ENCODE results near the gene GABRR2. TPM values are rescaled to one million over a fixed set of nuclear protein-coding genes. Genes with fewer than 3 reads are reported as not detected.

Gene GABRR2
- total RNA-seq, 4 donors from 2014 or later, result 0.26 to 1.7 (median 0.95) TPM; not detected in 1

- intact Hi-C loops (cut with DNase I; ENCODE audit: low total_unique reads), result no loop called here
- no peaks in the 10 kb centered on the region for H3K27me3 ChIP-seq
- no peak overlapping the region for H3K27ac ChIP-seq
- H3K4me1 ChIP-seq, result peaks cover 0 to 3% of the 10 kb centered on the region in 2 donors
- no peaks in the 10 kb centered on the region for H3K36me3 ChIP-seq
- H3K9me3 ChIP-seq, result no peaks in the 10 kb centered on the region
- TF ChIP-seq CTCF (IDR thresholded peaks at IDR 0.05) (no peak), POLR2A (IDR thresholded peaks at IDR 0.05) (no peak)
- no peak overlapping the region for H3K4me3 ChIP-seq
- DNase-seq, result no peak
These were observed 33.3 kb upstream of the GABRR2 start for GRCh38 chr6:89348372-89348771.

- intact Hi-C loops (cut with DNase I; ENCODE audit: low total_unique reads), result no loop called here
- DNase-seq, result no peak
These were observed 32.7 kb upstream of the GABRR2 start for GRCh38 chr6:89347825-89348224.

GRCh38 chr6:89346433-89346832 lies 31.3 kb upstream of the GABRR2 start:
- Histone ChIP-seq H3K9me3 (no peaks in the 10 kb centered on the region), H3K27ac (no peak overlapping the region), H3K4me1 (no peaks in the 10 kb centered on the region), H3K4me3 (no peak overlapping the region), H3K27me3 (no peaks in the 10 kb centered on the region), H3K36me3 (no peaks in the 10 kb centered on the region)
- no peak for TF ChIP-seq POLR2A (IDR thresholded peaks at IDR 0.05)
- intact Hi-C loops (cut with DNase I; ENCODE audit: low total_unique reads), result no loop called here
- DNase-seq, result no peak

More at GRCh38 chr6:89347825-89348224, 32.7 kb upstream of the GABRR2 start:
- H3K9me3 ChIP-seq, result no peaks in the 10 kb centered on the region
- no peak overlapping the region for H3K27ac ChIP-seq
- TF ChIP-seq CTCF (IDR thresholded peaks at IDR 0.05), result no peak
- TF ChIP-seq POLR2A (IDR thresholded peaks at IDR 0.05), result no peak
- no peaks in the 10 kb centered on the region for H3K4me1 ChIP-seq
- no peaks in the 10 kb centered on the region for H3K27me3 ChIP-seq
- no peaks in the 10 kb centered on the region for H3K36me3 ChIP-seq
- H3K4me3 ChIP-seq, result no peak overlapping the region

GRCh38 chr6:89339565-89339964 lies 24.5 kb upstream of the GABRR2 start:
- Histone ChIP-seq H3K4me1 (no peaks in the 10 kb centered on the region), H3K27me3 (no peaks in the 10 kb centered on the region), H3K36me3 (no peaks in the 10 kb centered on the region), H3K9me3 (no peaks in the 10 kb centered on the region), H3K27ac (no peak overlapping the region), H3K4me3 (no peak overlapping the region)
- TF ChIP-seq POLR2A (IDR thresholded peaks at IDR 0.05) (no peak), CTCF (IDR thresholded peaks at IDR 0.05) (no peak)
- no peak for DNase-seq
- intact Hi-C loops (cut with DNase I; ENCODE audit: low total_unique reads), result no loop called here

GRCh38 chr6:89335164-89335563 lies 20.1 kb upstream of the GABRR2 start:
- Histone ChIP-seq H3K4me3 (no peak overlapping the region), H3K4me1 (no peaks in the 10 kb centered on the region), H3K27me3 (no peaks in the 10 kb centered on the region), H3K36me3 (no peaks in the 10 kb centered on the region), H3K27ac (no peak overlapping the region), H3K9me3 (no peaks in the 10 kb centered on the region)
- TF ChIP-seq POLR2A (IDR thresholded peaks at IDR 0.05) (no peak), CTCF (IDR thresholded peaks at IDR 0.05) (no peak)
- DNase-seq, result no peak
- intact Hi-C loops (cut with DNase I; ENCODE audit: low total_unique reads), result no loop called here

GRCh38 chr6:89330910-89331309 lies 15.8 kb upstream of the GABRR2 start:
- no peak for DNase-seq
- TF ChIP-seq POLR2A (IDR thresholded peaks at IDR 0.05) (no peak), CTCF (IDR thresholded peaks at IDR 0.05) (no peak)

More at GRCh38 chr6:89330910-89331309, 15.8 kb upstream of the GABRR2 start:
- no peaks in the 10 kb centered on the region for H3K9me3 ChIP-seq
- H3K27ac ChIP-seq, result no peak overlapping the region
- no peaks in the 10 kb centered on the region for H3K27me3 ChIP-seq
- no peaks in the 10 kb centered on the region for H3K4me1 ChIP-seq
- H3K36me3 ChIP-seq, result no peaks in the 10 kb centered on the region
- no peak overlapping the region for H3K4me3 ChIP-seq
- intact Hi-C loops (cut with DNase I; ENCODE audit: low total_unique reads), result no loop called here

Measured in uterus (tissue), 4 donors.